AG09319 (cell line): Measurements from ENCODE around the gene LRRC52.

Experiments used
- DNase-seq: peaks from one replicate; pipeline ENCODE4 v3.0.0-alpha.2; 2010; ENCODE audit warnings: low read depth; ENCODE audit errors: extremely low read depth
- TF ChIP-seq, protein P1 (sequence below): IDR thresholded peaks from 2 replicates; pipeline ENCODE4 v1.5.1; 2011; ENCODE audit warnings: low read depth, mild to moderate bottlenecking, inconsistent platforms, low read length, moderate library complexity

The LRRC52 gene

GRCh38 chr1:165573787-165574186 lies 30.0 kb downstream of the LRRC52 start:
- TF ChIP-seq, protein P1, sequence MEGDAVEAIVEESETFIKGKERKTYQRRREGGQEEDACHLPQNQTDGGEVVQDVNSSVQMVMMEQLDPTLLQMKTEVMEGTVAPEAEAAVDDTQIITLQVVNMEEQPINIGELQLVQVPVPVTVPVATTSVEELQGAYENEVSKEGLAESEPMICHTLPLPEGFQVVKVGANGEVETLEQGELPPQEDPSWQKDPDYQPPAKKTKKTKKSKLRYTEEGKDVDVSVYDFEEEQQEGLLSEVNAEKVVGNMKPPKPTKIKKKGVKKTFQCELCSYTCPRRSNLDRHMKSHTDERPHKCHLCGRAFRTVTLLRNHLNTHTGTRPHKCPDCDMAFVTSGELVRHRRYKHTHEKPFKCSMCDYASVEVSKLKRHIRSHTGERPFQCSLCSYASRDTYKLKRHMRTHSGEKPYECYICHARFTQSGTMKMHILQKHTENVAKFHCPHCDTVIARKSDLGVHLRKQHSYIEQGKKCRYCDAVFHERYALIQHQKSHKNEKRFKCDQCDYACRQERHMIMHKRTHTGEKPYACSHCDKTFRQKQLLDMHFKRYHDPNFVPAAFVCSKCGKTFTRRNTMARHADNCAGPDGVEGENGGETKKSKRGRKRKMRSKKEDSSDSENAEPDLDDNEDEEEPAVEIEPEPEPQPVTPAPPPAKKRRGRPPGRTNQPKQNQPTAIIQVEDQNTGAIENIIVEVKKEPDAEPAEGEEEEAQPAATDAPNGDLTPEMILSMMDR: no peak
- no peak for DNase-seq

DNA sequence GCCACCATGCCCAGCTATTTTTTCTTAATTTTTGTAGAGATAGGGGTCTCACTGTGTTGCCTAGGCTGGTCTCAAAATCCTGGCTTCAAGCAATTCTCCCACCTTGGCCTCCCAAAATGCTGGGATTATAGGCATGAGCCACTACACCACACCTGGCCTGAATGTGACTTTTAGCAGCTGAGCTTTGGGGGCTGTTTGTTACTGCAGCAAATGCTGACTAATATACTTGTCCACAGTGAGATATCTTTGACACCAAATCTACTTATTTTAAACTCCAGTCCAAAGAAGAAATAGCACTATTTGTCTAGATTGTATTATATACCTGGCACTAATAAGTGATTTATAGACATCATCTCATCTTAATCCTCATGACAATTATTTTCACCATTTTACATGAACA lies 30.5 kb downstream of the LRRC52 start:
- TF ChIP-seq, protein P1: no peak
- DNase-seq: no peak

GRCh38 chr1:165575468-165576099 lies 31.8 kb downstream of the LRRC52 start:
- no peak for DNase-seq
- TF ChIP-seq, protein P1: no peak

DNA sequence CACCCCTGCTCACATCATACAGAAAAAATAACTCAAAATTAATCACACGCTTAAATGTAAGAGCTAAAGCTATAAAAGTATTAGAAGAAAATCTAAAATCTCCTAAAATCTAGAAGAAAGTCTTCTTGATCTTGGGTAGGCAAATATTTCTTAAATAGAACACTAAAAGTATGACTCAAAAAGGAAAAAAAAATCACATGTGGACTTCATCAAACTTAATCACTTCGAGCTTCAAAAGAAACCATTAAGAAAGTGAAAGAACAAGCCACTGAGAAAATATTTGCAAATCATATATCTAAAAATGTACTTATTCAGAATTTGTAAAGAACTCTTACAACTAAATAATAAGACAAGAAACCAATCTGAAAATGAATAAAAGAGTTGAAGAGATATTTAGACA lies 32.7 kb downstream of the LRRC52 start:
- DNase-seq: no peak
- TF ChIP-seq, protein P1: no peak

DNA sequence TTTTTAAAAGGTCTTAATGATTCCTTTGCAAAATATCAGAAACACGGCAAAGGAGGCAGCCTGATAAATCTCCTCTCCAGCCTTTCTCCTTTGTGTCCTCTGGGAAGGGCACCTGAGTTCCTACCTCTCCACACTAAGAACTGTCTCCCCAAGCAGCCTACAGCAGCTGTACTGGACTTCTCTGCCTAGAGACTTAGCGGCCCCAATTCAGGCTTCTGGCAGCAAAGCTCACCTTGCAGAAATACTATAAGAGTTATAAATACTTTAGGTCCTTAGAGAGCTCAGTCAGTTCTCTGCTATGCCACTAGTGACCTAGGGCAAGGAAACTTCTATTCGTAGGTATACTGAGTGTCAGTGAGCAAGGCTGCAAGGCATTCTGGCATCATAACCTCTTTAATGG lies 33.9 kb downstream of the LRRC52 start:
- TF ChIP-seq, protein P1: no peak

DNA sequence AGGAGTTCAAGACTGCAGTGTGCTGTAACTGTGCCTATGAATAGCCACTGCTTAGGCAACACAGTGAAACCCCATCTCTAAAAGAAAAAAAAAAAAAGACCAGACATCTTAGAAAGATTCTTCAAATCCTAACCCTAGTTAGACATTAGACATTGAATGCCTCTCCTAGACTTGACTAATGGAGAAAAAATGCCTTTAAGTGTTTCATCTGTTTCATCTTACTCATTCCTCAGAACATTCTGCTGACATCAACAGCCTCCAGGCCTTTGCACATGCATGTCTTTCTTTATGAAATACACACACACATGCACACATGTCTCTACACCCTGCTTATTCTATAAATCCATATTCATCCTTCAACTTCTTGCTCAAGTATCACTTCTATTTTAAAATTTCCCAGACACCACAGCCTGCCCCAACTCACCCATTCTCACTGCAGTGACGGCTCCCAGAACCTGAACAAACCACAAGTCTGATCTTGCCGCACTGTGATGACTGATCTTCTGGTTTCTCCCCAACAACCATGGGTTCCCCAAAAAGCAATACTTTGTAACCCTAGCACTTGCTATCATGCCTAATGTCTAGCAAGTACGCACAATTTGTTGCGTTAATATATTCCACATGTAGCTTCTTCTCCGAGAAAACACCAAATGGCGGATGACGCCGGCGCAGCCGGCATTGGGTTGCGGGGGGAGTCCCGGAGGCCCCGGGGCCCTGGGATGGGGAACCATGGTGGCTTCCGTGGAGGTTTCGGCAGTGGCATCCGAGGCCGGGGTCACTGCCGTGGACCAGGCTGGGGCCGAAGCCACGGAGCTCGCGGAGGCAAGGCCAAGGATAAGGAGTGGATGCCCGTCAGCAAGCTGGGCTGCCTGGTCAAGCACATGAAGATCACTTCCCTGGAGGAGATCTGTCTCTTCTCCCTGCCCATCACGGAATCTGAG lies 37.4 kb downstream of the LRRC52 start:
- TF ChIP-seq, protein P1: no peak
- DNase-seq: no peak

More for the DNA sequence above, 33.9 kb downstream of the LRRC52 start:
- no peak for DNase-seq

DNA sequence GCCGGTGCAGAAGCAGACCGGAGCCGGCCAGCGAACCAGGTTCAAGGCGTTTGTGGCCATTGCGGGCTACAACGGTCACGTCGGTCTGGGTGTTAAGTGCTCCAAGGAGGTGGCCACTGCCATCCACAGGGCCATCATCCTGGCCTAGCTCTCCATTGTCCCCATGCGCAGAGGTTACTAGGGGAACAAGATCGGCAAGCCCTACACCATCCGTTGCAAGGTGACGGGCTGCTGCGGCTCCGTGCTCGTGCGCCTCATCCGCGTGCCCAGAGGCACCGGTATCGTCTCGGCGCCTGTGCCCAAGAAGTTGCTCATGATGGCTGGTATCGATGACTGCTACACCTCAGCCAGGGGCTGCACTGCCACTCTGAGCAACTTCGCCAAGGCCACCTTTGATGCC lies 38.1 kb downstream of the LRRC52 start:
- TF ChIP-seq, protein P1: no peak

More for the DNA sequence above, 38.1 kb downstream of the LRRC52 start:
- DNase-seq: no peak
